Measurements from ENCODE around the gene DSE.

The DSE gene

DNA sequence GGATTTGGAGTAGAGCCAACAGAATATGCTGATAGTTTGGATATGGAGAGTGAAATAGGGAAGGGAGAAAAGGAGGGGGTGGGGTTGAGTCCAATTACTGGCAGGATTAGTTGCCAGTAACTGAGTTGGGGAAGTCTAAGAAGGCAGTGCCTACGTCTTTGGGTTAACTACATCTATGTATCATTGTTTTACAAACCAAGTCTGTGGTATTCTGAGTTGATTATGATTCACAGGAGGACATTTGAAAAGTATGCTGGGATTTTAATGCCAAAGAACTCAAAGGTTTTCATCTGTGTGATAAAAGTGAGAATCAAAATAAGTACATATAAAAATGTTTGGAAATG is 14.7 kb downstream of the DSE start:
- no peak for TF ChIP-seq CTCF (IDR thresholded peaks at IDR 0.05; ENCODE audit: insufficient read depth, low read depth, low read length, missing control alignments)
- H3K4me3 ChIP-seq (ENCODE audit: low read depth, low read length): no peak overlapping the region
- no peak for DNase-seq (ENCODE audit: low read depth)

DNA sequence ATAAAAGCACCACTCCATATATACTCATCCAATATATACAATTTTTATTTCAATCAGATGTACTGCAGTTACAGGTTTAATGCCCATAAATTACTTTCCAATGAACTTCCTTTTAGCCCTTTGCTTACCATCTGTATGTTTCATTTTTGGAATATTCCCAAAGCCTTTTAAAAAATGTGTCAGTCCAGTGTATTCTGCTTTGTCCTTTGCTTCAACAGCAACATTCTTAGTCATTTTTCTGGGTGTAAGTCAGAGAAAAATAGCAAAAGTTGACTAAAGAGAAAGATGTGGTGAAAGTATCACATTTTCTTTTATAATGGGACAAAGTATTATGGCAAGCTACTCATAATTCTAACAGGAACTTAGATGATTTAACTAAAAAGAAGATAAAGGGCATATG is 15.2 kb downstream of the DSE start:
- TF ChIP-seq CTCF (IDR thresholded peaks at IDR 0.05; ENCODE audit: insufficient read depth, low read depth, low read length, missing control alignments): no peak

DNA sequence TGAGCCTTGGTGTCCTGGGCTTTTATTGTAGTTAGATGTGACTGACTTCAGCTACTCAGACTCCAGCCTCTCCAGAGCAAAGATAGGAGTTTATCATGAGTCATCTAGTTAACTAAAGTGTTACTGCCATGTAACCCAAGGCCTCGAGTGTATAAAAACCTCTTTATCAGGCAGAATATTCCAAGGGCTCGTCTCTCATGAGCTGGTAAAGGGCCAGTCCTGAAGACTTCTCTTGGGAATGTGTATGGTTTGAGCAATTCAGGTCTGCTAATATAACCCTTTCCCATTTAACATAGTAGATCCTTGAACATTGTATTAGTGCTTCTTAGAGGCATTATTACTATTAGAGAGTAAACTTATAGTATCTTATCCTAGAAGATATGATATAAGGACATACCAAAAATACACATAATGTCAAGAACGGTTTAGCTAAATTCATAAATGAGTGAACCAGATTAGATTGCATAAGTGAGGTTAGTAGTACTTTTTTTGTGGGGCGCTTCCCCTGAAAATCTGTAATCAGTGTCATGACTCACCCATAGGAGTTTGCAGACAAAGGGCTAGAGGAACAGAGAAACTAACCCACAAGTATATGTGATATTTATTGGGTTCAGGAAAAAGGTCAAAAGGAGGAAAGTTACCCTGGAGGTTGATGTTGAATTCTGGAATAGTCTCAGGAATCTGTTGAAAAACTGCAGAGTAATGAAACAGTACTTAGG is 16.0 kb downstream of the DSE start:
- no peak for TF ChIP-seq CTCF (IDR thresholded peaks at IDR 0.05; ENCODE audit: insufficient read depth, low read depth, low read length, missing control alignments)
- no peak overlapping the region for H3K4me3 ChIP-seq (ENCODE audit: low read depth, low read length)
- peak; percentile 57 for DNase-seq (ENCODE audit: low read depth)

More for the DNA sequence above, 15.2 kb downstream of the DSE start:
- no peak for DNase-seq (ENCODE audit: low read depth)
- H3K4me3 ChIP-seq (ENCODE audit: low read depth, low read length): no peak overlapping the region

- H3K4me3 ChIP-seq (ENCODE audit: low read depth, low read length): peak overlapping the region; percentile 36; the same call in 1 of the 2 replicates
- DNase-seq (ENCODE audit: low read depth): peak; percentile 88
These were observed 16.6 kb downstream of the DSE start for GRCh38 chr6:116387374-116387773.

GRCh38 chr6:116388924-116389323 is 18.2 kb downstream of the DSE start:
- peak overlapping the region; percentile 17 for H3K4me3 ChIP-seq (ENCODE audit: low read depth, low read length)
- peak; percentile 35 for DNase-seq (ENCODE audit: low read depth)
- no peak for TF ChIP-seq CTCF (IDR thresholded peaks at IDR 0.05; ENCODE audit: insufficient read depth, low read depth, low read length, missing control alignments)

More at GRCh38 chr6:116387374-116387773, 16.6 kb downstream of the DSE start:
- no peak for TF ChIP-seq CTCF (IDR thresholded peaks at IDR 0.05; ENCODE audit: insufficient read depth, low read depth, low read length, missing control alignments)

GRCh38 chr6:116389357-116389756 is 18.6 kb downstream of the DSE start:
- TF ChIP-seq CTCF (IDR thresholded peaks at IDR 0.05; ENCODE audit: insufficient read depth, low read depth, low read length, missing control alignments): no peak
- H3K4me3 ChIP-seq (ENCODE audit: low read depth, low read length): peak overlapping the region; percentile 17
- no peak for DNase-seq (ENCODE audit: low read depth)

- no peak for TF ChIP-seq CTCF (IDR thresholded peaks at IDR 0.05; ENCODE audit: insufficient read depth, low read depth, low read length, missing control alignments)
- DNase-seq (ENCODE audit: low read depth): peak; percentile 71
- H3K4me3 ChIP-seq (ENCODE audit: low read depth, low read length): peak overlapping the region; percentile 56
These were observed 19.8 kb downstream of the DSE start for GRCh38 chr6:116390581-116390980.
